K562 (cell line): Measurements from ENCODE around the gene CLASP1. TPM values are rescaled to one million over a fixed set of nuclear protein-coding genes. Genes with fewer than 3 reads are reported as not detected.

Experiments used
- ATAC-seq: fragments of 200-7000 bp; cut with Tn5 transposase; 3 replicates; pipeline ENCODE4 v1.9.1; 2020; ENCODE audit warnings: moderate library complexity
- BruUV-seq: library from RNA; stranded (reverse); fragments of 400-500 nt; replicated peaks from 2 replicates; lab custom pipeline; 2021; lab: Mats Ljungman, UMichigan
- CTCF ChIA-PET: fragments of 300-600 bp; formaldehyde crosslinking; extraction: SDS; loops from one replicate; lab custom pipeline; 2021; ENCODE audit warnings: low intra/inter-chr PET ratio; lab: Yijun Ruan, JAX
- POLR2A ChIA-PET: fragments of 300-600, 350-650 bp; sonication (Branson Sonifier 250); formaldehyde crosslinking; extraction: SDS; loops from one replicate; lab custom pipeline; 2021; ENCODE audit warnings: antibody characterized with exemption, inconsistent platforms; lab: Yijun Ruan, JAX
- DNase-seq, 4 experiments: peaks; one replicate each; pipeline versions ENCODE4 v3.0.0 to v3.0.0-alpha.2; 2011 to 2018; ENCODE audit warnings: low spot score in 3 of 4, mixed read lengths in 3 of 4; ENCODE audit errors: extremely low read depth in 1 of 4
- FAIRE-seq: peaks from 2 replicates; lab custom pipeline; 2011; peaks lifted over from hg19 to GRCh38; lab: Jason Lieb, UNC
- H2AFZ ChIP-seq: 2 replicates; pipeline ENCODE4 v1.6.0; 2011; ENCODE audit warnings: low read depth, low read length, control low read depth, inconsistent platforms
- H3K27ac ChIP-seq: fragments of 200-600 bp; 3 replicates; pipeline ENCODE4 v1.8.0; 2011; ENCODE audit warnings: low read depth, mild to moderate bottlenecking, control low read depth, inconsistent platforms, low read length, moderate library complexity, mixed read lengths; ENCODE audit errors: extremely low read depth
- H3K27me3 ChIP-seq, 2 experiments: fragments of 300-600 bp in 1 of 2; 2 replicates in 1 of 2; 3 replicates in 1 of 2; pipeline versions ENCODE4 v1.6.0 to v1.8.0; 2011; ENCODE audit warnings: inconsistent platforms in 2 of 2, low read length in 2 of 2, mild to moderate bottlenecking in 1 of 2, mixed read lengths in 1 of 2, moderate library complexity in 1 of 2; ENCODE audit not compliant: control insufficient read depth in 2 of 2, insufficient read depth in 2 of 2
- H3K36me3 ChIP-seq: fragments of 300-600 bp; 3 replicates; pipeline ENCODE4 v1.8.0; 2011; ENCODE audit warnings: mild to moderate bottlenecking, low read length, inconsistent platforms; ENCODE audit not compliant: control insufficient read depth, insufficient read depth
- H3K4me1 ChIP-seq, 2 experiments: fragments of 200-600 bp in 1 of 2; replicated peaks in 1 of 2; 2 replicates in 1 of 2; 3 replicates in 1 of 2; pipeline versions ENCODE4 v1.5.1 to v1.8.0; 2011; ENCODE audit warnings: inconsistent platforms in 2 of 2, low read length in 2 of 2, mild to moderate bottlenecking in 1 of 2, mixed read lengths in 1 of 2, moderate library complexity in 1 of 2; ENCODE audit not compliant: control insufficient read depth in 2 of 2, insufficient read depth in 2 of 2
- H3K4me2 ChIP-seq: 2 replicates; pipeline ENCODE4 v1.6.1; 2011; ENCODE audit warnings: low read length, control low read depth, inconsistent platforms, mixed read lengths; ENCODE audit not compliant: insufficient read depth
- H3K4me3 ChIP-seq: fragments of 200-600 bp; sonication (generic), shearing (Covaris generic); 2 replicates; pipeline ENCODE4 v1.5.1; 2016; ENCODE audit warnings: control low read depth, inconsistent platforms
- H3K79me2 ChIP-seq: fragments of 200-600 bp; 3 replicates; pipeline ENCODE4 v1.8.0; 2011; ENCODE audit warnings: low read length, inconsistent platforms; ENCODE audit not compliant: control insufficient read depth, insufficient read depth
- H3K9ac ChIP-seq, 2 experiments: 2 replicates each; pipeline versions ENCODE4 v1.6.0 to v1.6.1; 2011; ENCODE audit warnings: low read depth in 2 of 2, low read length in 2 of 2, control low read depth in 1 of 2, inconsistent platforms in 1 of 2, mild to moderate bottlenecking in 1 of 2, mixed read lengths in 1 of 2; ENCODE audit not compliant: insufficient read depth in 1 of 2
- H3K9me1 ChIP-seq: one replicate; pipeline ENCODE4 v1.6.0; 2011; ENCODE audit warnings: inconsistent platforms, mild to moderate bottlenecking, low read length, moderate library complexity; ENCODE audit not compliant: control insufficient read depth, insufficient read depth
- H3K9me3 ChIP-seq: replicated peaks from 2 replicates; pipeline ENCODE4 v1.5.1; 2011; ENCODE audit warnings: low read depth, low read length, inconsistent platforms; ENCODE audit not compliant: control insufficient read depth, insufficient read depth
- H4K20me1 ChIP-seq: replicated peaks from 2 replicates; pipeline ENCODE4 v1.6.1; 2011; ENCODE audit warnings: low read length, inconsistent platforms, mixed read lengths; ENCODE audit not compliant: control insufficient read depth, insufficient read depth
- ARNT ChIP-seq, 2 experiments: fragments of 450-650 bp; IDR thresholded peaks; 2 replicates each; pipeline ENCODE4 v1.6.1; 2016; ENCODE audit warnings: mild to moderate bottlenecking in 1 of 2
- ETV6 ChIP-seq, 3 experiments: fragments of 150-350 bp in 1 of 3; sonication (generic) in 1 of 3; formaldehyde crosslinking in 1 of 3; IDR thresholded peaks; 2 replicates each; pipeline versions ENCODE4 v1.6.1 to v1.8.0; 2014 to 2022; ENCODE audit warnings: borderline replicate concordance in 2 of 3, low read depth in 2 of 3, antibody characterized with exemption in 1 of 3, low read length in 1 of 3, mild to moderate bottlenecking in 1 of 3, missing genetic modification reagents in 1 of 3
- HINFP ChIP-seq: fragments of 450-650 bp; conservative IDR thresholded peaks from 2 replicates; pipeline ENCODE4 v1.6.1; 2016; ENCODE audit warnings: missing genetic modification characterization, low read depth, mild to moderate bottlenecking, control low read depth, missing compliant biosample characterization
- KDM1A ChIP-seq, 2 experiments: fragments of 450-650 bp; IDR thresholded peaks; 2 replicates each; pipeline ENCODE4 v1.6.1; 2016; ENCODE audit warnings: mild to moderate bottlenecking in 2 of 2
- KLF10 ChIP-seq: fragments of 250-450 bp; sonication (Bioruptor Pico); IDR thresholded peaks from 2 replicates; pipeline ENCODE4 v1.6.1; 2021; ENCODE audit warnings: matching md5 sums
- NFYB ChIP-seq: IDR thresholded peaks from 2 replicates; pipeline ENCODE4 v1.6.1; 2011; ENCODE audit warnings: mild to moderate bottlenecking, moderate library complexity; ENCODE audit not compliant: insufficient read length; ENCODE audit errors: extremely low read depth
- SMAD1 ChIP-seq: fragments of 150-350 bp; IDR thresholded peaks from 2 replicates; pipeline ENCODE4 v1.6.1; 2014; ENCODE audit warnings: low read length, low read depth; ENCODE audit not compliant: partially characterized antibody
- TSC22D4 ChIP-seq: fragments of 450-650 bp; IDR thresholded peaks from 2 replicates; pipeline ENCODE4 v1.6.1; 2016; ENCODE audit warnings: missing genetic modification characterization, missing biosample characterization, control low read depth
- TSHZ1 ChIP-seq: fragments of 250-450 bp; sonication (Bioruptor Pico); IDR thresholded peaks from 2 replicates; pipeline ENCODE4 v1.4.0; 2020; ENCODE audit warnings: mild to moderate bottlenecking, moderate library complexity
- ZNF175 ChIP-seq: fragments of 200-800 bp; sonication (Bioruptor generic); IDR thresholded peaks from 2 replicates; pipeline ENCODE4 v1.6.1; 2016; ENCODE audit warnings: low read depth, mild to moderate bottlenecking, missing genetic modification characterization, missing compliant biosample characterization
- ZNF512 ChIP-seq: IDR thresholded peaks from 2 replicates; pipeline ENCODE4 v1.6.1; 2016; ENCODE audit warnings: missing genetic modification characterization, missing compliant biosample characterization
- WGBS: fragments of 100-300 bp; shearing (Covaris generic); methylation state at CpG from one replicate; pipeline ENCODE4 v1.1.6; 2016; ENCODE audit warnings: low coverage, mixed read lengths; ENCODE audit not compliant: insufficient coverage; ENCODE audit errors: missing lambda C conversion rate; 5-methylcytosine and 5-hydroxymethylcytosine counted together
- in situ Hi-C: fragments of 300-500 bp; cut with MboI; formaldehyde crosslinking; loops from 4 replicates; pipeline ENCODE4 v1.15.0; 2018; ENCODE audit warnings: inconsistent platforms, mixed read lengths
- intact Hi-C: fragments of 100-400 bp; cut with micrococcal nuclease; formaldehyde crosslinking; loops from 2 replicates; pipeline ENCODE4 v1.14.2; 2022
- polyA plus RNA-seq, 8 experiments: library from polyadenylated mRNA; depleted of rRNA in 4 of 8; stranded (reverse) in 5 of 8; unstranded in 3 of 8; fragments of >200 nt; fragmentation: Nextera tagmentation in 2 of 8; fragmentation: Illumina TruSeq in 1 of 8; extraction: Ambion mirVana in 2 of 8; extraction: Trizol in 1 of 8; gene quantifications; 2 replicates each; pipeline versions ENCODE4 v1.2.1 to v1.2.3, GENCODE V29; 2011 to 2014; ENCODE audit warnings: inconsistent platforms in 1 of 8, missing spikeins in 1 of 8
- total RNA-seq, 7 experiments: library from RNA; depleted of rRNA in 6 of 7; stranded (reverse); fragments of >200 nt in 6 of 7; fragmentation: Illumina TruSeq in 2 of 7; extraction: Trizol in 2 of 7; gene quantifications; 2 replicates each; pipeline versions ENCODE4 v1.2.1 to v1.2.3, GENCODE V29; 2011 to 2021; ENCODE audit warnings: low replicate concordance in 1 of 7
- TF ChIP-seq, protein P1 (sequence below): fragments of 450-650 bp; formaldehyde crosslinking; IDR thresholded peaks from 2 replicates; pipeline ENCODE4 v1.4.0; 2022; ENCODE audit warnings: missing genetic modification characterization

Gene CLASP1
- total and polyA plus RNA-seq, 9 of the 15 experiments (the other 6 are each of a cell fraction or from before 2014, with no cell fraction given) = 1.7 to 40.3 (median 20.7) TPM

GRCh38 chr2:121582272-121582671 lies 67.0 kb downstream of the CLASP1 start (continued):
- peak; percentile 82 for TF ChIP-seq ZNF512 (tag)
- TF ChIP-seq NFYB = no peak
- TF ChIP-seq ARNT (IDR thresholded peaks at IDR 0.05) = no peak
- no peak for TF ChIP-seq ZNF175 (CRISPR knock-in tag)
- no peak for TF ChIP-seq SMAD1
- TF ChIP-seq, protein P1, sequence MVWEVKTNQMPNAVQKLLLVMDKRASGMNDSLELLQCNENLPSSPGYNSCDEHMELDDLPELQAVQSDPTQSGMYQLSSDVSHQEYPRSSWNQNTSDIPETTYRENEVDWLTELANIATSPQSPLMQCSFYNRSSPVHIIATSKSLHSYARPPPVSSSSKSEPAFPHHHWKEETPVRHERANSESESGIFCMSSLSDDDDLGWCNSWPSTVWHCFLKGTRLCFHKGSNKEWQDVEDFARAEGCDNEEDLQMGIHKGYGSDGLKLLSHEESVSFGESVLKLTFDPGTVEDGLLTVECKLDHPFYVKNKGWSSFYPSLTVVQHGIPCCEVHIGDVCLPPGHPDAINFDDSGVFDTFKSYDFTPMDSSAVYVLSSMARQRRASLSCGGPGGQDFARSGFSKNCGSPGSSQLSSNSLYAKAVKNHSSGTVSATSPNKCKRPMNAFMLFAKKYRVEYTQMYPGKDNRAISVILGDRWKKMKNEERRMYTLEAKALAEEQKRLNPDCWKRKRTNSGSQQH (CRISPR knock-in tag) = 0 out of 2 replicates have a peak, but pooled peaks have one; percentile 50
- TF ChIP-seq TSC22D4 (tag) = 0 out of 2 replicates have a peak, but pooled peaks have one; percentile 11
- no peak for TF ChIP-seq KDM1A (IDR thresholded peaks at IDR 0.05)

DNA sequence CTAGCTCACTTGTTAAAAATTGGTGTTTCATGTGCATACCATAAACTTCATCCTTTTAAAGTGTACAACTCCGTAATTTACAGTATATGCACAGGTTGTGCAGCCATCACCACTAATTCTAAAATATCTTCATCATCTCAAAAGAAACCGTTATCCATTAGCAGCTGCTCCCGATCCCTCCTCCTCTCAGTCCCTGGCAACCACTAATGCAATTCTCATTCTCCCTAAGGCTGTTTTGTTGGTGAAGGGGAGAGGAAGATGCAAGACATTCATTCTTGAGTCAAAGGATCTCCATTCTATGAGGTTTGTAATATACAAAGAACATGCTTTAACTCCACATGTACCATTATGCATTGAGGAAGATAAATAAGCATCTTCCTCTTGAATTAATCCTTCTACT lies 70.0 kb downstream of the CLASP1 start:
- H3K36me3 ChIP-seq = no peaks in the 10 kb centered on the region
- ATAC-seq = no peak
- no peak overlapping the region for H3K4me2 ChIP-seq
- H3K9me3 ChIP-seq = no peaks in the 10 kb centered on the region
- 71% methylated on average over 3 of the region's 3 CpGs for WGBS
- no peak overlapping the region for H3K4me3 ChIP-seq
- ChIA-PET CTCF (no interaction called here), POLR2A (interaction anchor here (1.1 kb wide), 1 partner anchor 71 kb away, joined by 4 read pairs; no protein-coding TSS in a partner anchor)
- no peak for FAIRE-seq
- no peak for DNase-seq
- H3K27me3 ChIP-seq = no peaks in the 10 kb centered on the region
- H2AFZ ChIP-seq = no peak overlapping the region
- H3K4me1 ChIP-seq = peaks cover 0 to 8% of the 10 kb centered on the region in 2 experiments; a peak in 3 of 5 replicates
- no TSS peak for BruUV-seq
- no peaks in the 10 kb centered on the region for H4K20me1 ChIP-seq
- in situ Hi-C loops (no loop called here), intact Hi-C loops (no loop called here)
- no peak overlapping the region for H3K27ac ChIP-seq
- H3K9ac ChIP-seq = no peak overlapping the region
- peaks cover 25% of the 10 kb centered on the region for H3K79me2 ChIP-seq
- no peaks in the 10 kb centered on the region for H3K9me1 ChIP-seq
- no peak for TF ChIP-seq HINFP (tag)
- TF ChIP-seq ETV6 (IDR thresholded peaks at IDR 0.05; ENCODE audit: borderline replicate concordance in 1 of 2, low read depth in 2 of 2, low read length in 1 of 2) = no peak
- TF ChIP-seq ETV6 (CRISPR knock-in tag; IDR thresholded peaks at IDR 0.05; ENCODE audit: borderline replicate concordance) = no peak
- TF ChIP-seq KLF10 = no peak
- TF ChIP-seq TSHZ1 (CRISPR knock-in tag) = no peak
